Inferior parietal cortex (tissue), 1 donor: ENCODE measurements around the gene CALM3.
"Not testable (repeated sequence)": the region's sequence is repeated elsewhere in the genome, so short reads cannot be mapped to it uniquely, and the experiment has no call there.

Experiments used
- DNase-seq: peaks from one replicate; pipeline ENCODE4 v3.0.0-alpha.2; 2016; ENCODE audit errors: extremely low spot score

The CALM3 gene

DNA sequence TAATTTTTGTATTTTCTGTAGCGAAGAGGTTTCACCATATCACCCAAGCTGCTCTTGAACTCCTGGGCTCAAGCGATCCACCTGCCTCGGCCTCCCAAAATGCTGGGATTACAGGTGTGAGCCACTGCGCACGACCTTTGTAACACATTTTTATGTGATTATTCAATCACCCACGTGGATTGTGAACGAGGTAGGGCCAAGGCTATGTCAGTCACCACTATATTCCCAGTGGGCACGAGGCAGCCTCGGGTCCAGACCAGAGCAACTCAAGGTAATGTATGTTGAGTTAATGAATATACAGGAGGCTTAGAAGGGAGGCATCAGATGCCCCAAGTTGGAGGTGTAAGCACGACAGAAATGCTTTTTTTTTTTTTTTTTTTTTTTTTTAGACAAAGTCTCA, 14.8 kb downstream of the CALM3 start:
- no peak for DNase-seq

DNA sequence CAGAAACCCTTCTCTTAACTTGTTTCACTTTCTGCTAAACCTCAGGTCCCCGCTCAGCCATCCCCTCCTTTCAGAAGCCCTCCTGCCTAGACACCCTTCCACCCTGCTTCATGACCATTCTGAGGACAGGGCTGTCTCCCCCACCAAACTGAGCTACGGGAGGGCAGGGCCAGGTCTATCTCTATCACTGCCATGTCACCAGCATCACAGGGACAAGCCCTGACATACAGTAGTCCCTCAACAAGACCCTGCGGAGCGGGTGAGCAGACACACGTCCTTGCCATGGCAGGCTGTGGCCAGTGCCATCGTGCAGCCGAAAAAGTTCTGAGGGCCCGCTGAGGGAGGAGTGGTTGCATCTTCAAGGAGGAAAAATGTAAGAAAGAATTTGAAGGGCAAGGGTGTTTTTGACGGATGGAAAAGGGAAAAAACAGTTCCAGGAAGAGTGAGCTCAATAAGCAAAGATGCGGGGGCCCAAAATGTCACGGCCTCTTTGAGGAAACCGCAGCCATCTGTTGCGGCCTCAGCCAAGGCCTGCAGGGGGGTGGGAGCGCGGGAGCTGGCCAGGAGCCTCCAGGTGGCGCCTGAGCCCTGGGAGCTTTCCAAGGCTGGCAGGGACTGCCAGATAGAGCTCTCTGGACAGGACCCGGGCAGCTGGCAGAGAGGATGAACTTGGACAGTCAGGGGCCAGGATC, 15.6 kb downstream of the CALM3 start:
- no peak for DNase-seq

DNA sequence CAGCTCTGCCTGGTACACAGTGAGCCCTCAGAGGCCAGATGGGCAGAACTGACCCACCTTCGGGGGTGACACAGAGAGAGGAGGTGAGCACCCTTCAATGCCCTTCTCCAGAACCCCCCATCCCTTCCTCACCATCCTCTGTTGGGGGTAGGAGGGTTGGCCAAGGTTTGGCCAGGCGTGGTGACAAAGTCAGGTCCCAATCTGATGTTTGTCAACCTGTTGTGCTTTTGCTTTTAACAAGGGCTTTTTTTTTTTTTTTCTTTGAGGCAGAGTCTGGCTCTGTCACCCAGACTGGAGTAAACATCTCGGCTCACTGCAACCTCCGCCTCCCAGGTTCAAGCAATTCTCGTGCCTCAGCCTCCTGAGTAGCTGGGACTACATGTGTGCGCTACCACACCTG, 16.5 kb downstream of the CALM3 start:
- no peak for DNase-seq

DNA sequence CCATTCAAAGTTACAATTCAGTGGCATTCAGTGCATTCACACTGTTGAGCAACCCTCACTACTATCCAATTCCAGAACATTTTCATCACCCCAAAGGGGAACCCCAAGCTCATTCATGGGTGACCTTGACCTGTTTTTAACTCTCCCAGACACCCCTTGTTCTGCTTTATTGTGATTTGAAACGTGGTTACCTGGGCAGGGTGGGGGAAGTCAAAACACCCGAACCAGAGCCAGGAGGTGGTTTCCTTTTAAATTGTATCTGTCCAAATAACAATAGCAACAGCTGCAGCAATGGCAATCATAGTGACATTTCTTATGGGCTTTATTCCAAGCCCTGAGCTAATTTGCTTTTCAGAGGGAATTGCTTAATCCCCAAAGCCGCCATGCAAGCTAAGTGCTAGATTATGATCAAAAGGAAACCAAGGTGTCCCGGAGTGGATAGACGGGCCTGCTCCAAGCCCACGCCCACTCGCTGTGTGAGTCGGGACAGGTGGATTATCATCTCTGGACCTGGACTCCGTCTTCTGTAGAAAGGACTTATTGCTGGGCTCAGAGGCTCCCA, 17.6 kb downstream of the CALM3 start:
- no peak for DNase-seq

DNA sequence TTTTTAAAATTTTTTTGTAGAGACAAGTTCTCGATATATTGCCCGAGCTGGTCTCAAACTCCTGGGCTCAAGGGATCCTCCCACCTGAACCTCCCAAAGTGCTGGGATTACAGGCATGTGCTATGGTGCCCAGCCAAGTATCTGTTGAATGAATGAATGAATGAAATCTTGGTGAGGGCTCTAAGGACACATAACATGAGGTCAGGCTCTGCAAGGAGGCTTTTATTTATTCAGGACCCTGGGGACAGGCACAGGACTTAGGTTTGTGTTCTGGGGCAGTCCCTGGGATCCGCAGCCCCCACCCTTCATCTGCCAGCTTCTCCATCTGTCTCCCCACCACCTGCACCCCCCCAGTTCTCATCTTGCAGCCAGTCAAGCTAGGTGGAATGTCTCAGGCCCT, 19.1 kb downstream of the CALM3 start:
- DNase-seq, result no peak

DNA sequence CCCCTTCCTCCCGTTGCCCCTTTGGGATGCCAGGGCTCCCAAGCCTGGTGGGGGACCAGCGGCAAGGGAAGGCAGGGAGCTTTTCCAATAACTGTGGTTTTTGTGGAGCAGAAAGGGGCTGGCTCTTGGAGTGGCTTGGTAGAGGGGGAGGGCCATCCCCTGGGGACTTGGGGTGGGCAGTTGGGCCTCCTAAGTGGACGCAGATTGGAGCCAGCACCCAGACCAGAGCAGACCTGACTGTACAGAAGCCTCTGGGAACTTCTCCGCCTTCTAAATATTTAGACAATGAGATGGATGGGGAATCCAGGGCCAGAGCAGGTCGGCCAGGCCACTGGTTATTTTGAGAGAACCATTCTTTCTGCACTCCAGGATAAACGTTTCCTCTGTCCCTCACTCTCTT, 19.6 kb downstream of the CALM3 start:
- no peak for DNase-seq

DNA sequence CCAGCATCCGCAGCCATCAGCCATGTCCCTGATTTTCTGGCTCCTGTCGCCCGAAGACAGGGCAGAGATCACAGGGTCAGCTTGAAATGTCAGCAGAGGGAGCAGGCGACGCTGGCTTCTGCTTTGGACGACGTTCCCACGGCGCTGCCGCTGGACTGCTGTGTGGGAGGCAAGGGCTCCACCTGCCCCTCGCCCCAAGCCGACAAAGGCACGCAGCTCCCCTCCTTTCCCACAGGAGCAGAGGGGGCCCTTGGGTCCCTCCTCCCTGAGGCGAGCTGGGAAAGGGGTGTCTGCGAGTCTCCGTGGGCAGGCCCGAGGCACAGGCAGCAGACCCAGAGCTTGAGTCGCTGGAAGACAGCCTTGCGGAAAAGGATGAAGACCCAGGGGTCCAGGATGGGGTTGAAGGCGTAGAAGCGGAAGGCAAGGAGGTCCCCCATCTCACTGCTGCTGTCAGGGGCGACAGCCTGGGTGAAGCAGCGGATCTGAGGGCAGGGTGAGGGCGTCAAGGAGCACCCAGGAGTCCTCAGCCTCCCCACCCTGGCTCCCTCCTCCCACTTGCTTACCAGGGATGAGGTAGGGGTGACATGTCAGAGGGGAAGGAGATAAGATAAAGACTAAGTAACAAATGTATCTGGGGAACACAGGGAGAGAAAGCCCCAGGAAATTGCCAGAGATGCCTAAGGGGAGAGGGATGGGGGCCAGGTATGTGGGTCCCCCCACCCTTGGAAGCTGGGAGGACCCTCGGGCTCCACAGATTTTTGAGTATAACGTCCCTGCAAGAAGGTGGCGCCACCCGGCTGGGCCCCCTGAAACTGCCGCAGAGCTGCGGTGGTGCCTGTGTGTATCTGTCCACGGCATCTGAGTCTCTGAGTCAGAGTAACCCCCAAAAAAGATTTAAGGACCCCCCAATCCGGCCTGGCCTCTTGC, 20.3 kb downstream of the CALM3 start:
- DNase-seq, result no peak

DNA sequence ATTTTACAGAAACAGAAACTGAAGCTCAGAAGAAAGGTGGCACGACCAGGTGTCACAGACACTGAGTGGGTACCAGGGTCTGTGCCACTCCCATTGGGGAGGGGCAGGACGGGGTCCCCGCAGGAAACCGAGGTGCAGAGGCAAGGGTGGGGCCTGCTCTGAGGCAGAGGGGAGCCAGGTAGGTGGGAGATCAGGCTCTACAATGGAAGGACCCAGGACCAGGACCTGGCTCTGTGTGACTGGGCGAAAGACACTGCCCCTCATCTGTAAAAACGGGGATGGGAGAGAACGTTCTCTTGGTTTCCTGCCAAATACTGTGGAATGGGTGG, 21.0 kb downstream of the CALM3 start:
- no peak for DNase-seq

DNA sequence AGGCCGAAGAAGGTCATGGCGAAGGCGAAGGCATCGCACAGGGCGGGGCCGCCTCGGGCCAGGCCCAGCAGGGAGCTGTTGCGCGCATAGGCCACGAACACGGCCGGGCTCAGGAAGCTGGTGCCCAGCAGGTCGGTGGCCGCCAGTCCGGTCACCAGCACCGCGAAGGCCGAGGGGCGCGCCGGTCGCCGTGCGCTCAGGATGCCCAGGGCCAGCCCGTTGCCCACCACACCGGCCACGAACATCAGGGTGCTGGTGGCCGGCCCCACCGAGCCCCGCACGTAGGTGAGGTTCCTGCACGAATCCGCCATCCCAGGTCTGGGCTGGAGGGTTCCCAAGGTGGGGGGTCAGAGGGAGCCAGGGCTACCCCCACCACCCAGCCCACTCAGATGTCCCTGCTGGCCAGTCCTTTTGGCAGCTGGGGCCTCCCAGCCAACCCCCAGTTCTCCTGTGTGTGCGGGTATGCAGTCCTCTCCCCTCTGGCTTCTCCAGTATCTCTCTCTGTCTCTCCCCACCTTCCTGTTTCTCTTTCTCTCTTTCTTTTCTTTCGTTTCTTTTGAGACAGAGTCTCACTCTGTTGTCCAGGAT, 22.9 kb downstream of the CALM3 start:
- no peak for DNase-seq

DNA sequence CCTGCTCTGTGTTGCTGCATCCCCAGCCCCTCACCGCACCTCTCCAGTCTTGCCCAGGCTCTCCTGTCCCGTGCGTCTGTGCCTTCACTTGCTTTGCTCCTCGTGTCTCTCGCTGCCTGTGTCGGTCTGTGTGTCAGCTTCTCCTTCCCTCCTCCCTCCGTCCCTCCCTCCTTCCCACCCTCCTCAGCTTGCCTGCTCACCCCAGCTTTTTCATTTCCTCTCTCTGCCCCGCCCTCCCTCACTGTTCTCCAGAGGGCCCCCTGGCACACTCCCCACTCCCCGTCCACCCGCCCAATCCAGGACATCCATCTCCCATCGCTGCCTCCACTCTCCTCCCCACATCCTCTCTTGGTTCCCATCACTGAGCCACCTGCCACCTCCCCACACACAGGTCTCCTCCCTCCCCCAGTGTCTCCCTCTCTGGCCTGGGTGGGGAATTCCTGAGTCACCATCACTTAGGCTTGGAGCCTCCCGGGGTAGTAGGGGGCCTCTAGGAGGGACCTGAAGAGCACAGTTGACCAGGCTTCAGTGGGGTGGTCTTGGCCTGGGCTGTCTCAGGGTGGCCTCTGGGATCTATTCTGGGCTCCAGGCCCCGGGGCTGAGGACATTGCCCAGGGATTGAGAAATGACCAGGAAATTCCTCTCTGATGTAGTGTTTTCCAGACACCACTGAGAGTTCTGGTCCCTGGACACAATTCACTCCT, 24.0 kb downstream of the CALM3 start, which contains the start of gene PTGIR:
Gene PTGIR, minus strand, starts transcription at position 132 of the 704 bp plus-strand sequence. CDS start 864 bp downstream, outside the sequence.
- no peak for DNase-seq

DNA sequence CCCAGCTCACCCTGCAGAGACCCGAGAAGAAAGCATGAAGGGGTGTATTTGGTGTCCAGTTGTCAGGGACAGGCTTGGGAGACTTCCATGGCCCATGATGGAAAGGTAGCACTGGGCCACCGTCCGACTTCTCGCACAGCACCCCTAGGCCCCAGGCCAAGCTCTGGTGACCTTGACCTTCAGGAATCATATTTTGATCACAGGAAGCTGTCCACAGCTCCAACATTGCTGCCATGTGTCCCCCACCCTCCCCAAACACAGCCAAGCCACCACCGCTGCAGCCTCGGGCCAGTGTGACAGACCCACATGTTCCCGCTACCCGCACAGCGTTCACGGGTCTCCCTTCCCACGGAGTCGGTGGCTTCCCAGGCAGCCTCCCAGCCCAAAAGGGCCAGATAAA, 24.6 kb downstream of the CALM3 start:
- no peak for DNase-seq

DNA sequence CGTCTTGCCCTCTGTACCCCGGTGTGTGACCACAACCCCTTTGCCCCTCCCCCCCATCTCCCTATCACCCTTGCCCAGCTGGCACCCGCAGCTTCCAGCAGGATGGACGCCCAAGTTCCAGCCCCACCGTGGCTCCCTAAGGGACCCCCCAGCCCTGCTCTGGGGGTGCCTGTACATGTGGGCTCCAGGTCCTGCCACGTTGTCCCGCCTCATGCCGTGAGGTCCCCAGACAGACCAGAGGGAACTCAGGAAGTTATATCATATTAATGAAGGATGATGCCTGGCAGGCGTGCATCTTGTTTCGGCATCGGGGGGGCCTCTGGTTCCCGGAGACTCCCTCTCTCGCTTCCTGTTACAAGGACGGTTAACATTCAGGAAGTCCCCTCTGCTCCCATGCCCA, 25.3 kb downstream of the CALM3 start:
- DNase-seq, result no peak

DNA sequence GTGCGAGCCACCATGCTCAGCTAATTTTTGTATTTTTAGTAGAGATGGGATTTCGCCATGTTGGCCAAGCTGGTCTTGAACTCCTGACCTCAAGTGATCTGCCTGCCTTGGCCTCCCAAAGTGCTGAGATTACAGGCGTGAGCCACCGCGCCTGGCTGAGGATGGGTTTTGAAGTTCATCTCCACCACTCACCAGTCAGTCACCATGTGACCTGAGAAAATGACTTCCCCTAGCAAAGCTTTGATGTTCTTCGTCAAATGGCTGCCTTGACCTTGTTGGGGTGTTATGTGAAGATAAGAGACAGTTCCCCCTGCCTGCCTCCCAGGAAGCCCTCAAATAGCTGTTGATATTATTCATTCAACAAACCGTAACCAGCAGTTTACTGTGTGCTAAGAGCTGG, 27.8 kb downstream of the CALM3 start:
- DNase-seq, result not testable (repeated sequence)

DNA sequence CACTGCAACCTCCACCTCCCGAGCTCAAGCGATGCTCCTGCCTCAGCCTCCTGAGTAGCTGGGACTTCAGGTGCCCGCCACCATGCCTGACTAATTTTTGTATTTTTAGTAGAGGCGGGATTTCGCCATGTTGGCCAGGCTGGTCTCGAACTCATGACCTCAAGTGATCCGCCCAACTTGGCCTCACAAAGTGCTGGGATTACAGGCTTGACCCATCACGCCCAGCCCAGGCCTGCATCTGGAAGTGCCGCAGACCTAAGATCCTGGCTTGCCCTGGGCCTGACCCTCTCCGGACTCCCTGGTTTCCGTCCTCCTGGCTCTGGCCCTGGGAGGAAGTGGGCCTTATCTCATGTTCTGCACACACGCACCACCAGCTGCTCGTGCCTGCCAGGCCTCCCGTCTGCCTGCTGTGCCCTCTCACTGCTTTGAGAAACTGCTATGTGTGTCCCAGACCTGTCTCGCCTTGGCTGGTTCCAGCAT, 28.5 kb downstream of the CALM3 start:
- no peak for DNase-seq

DNA sequence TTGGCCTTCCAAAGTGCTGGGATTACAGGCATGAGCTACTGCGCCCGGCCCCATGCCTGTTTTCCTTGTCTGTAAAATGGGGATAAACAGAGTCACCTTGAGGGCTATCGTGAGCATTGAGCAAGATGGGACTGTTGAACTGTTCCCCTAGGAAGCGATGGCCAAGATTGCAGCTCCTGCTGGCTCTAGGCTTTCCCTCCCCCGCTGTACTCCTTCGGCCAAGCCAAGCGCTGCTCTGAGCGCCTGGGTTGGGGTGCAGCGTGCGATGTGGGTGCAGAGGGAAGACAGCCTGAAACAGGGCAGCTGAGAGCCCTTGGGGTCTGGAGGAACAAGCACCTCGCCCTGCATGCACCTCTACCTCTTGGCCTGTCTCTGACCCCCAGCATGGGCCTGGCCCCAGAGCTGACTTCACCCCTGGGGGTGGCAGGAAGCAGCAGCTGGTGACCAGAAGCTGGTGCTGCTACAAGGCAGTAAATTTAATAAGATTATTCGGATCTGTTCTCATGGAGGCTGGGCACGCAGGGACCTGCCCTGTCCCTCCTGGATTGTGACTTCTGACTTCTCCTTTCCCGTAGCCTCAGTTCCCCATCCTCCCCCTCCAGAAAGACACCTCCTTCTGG, 29.6 kb downstream of the CALM3 start:
- no peak for DNase-seq

DNA sequence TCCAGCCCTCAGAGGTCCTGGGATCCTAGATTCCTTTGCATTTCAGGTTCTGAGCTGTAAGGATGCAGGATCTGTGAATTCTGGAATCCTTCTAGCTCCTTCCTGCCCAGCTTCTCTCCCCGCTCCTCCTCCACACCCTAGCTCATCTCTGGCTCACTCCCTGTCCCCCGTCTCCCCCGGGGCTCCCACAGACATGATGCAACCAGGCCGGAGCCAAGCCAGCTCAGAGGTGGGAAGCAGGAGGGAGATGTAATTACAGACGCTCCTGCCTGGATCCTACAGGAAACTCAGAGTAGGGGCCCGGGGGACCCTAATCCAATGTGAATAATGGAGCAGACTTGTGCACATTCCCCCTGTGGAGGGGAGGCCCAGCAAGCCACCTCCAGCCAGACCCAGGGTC, 30.4 kb downstream of the CALM3 start:
- no peak for DNase-seq

DNA sequence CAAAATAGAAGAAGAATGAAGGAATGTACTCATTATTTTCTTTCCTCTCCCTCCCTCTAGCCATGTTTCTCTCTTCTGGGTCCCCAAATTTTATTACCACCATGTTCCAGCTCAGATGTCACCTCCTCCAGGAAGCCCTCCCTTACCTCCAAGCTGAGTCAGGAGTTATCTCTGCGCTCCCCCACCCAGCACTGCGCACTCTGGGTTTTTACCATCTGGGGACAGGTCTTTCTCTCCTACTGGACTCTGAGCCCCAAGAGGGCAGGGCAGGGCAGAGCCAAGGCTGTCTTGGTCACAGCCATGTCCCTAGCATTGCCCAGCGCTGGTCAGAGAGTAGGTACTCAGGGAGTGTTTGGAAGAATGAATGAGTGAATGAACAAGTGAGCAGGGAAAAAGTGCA, 32.0 kb downstream of the CALM3 start:
- no peak for DNase-seq

DNA sequence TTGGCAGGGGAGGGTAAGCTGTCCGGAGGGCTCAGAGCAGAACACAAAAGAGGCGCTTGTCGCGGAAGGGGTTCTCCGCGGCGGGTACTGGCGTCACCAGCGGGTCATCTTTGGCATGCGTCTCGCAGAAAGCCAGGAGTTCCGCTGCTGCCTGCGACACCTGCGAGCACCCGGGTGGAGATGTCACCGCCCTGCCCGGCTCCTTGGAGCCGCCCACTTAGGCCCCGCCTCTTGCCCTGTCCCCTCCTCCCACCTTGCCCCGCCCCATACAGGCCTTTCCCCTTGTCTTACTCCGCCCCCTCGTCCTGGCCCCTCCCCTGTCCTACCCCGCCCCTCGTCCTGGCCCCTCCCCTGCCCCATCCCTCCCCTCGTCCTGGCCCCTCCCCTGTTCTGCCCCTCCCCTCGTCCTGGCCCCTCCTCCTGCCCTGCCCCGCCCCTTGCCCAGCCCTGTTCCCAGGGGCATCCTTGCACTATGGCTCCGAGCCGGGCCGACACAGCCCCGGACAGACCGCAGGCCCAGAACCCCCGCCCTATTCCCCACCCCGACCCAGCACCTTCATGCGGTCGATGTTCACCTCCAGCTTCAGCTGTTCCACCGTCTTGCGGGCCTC, 33.0 kb downstream of the CALM3 start:
- no peak for DNase-seq

DNA sequence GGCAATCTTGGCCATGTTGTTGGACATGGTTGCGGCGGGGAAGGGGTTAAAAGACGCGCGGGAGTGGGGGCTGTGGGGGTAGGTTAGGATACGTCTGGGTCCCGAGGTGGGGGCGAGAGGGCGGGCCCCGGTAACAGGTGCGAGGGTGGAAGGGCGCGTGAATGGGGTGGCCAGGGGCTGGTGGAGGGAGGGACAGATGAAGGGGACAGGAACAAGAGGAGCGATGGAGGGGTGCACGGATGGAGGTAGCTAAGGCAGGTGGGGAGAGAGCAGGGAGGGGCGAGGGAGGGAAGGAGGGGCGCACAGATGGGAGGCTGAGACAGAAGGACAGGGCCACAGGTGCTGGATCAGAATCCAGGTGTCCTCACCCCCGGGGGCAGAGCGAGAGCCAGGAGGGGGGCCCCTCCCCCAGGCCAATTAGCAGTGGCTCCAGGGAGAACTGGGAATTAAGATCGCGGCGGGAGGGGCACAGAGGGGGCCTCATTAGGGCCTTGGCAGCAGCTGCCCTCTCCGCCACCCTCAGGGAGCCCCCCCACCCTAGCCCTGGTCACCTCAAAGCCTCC, 33.6 kb downstream of the CALM3 start:
- no peak for DNase-seq

DNA sequence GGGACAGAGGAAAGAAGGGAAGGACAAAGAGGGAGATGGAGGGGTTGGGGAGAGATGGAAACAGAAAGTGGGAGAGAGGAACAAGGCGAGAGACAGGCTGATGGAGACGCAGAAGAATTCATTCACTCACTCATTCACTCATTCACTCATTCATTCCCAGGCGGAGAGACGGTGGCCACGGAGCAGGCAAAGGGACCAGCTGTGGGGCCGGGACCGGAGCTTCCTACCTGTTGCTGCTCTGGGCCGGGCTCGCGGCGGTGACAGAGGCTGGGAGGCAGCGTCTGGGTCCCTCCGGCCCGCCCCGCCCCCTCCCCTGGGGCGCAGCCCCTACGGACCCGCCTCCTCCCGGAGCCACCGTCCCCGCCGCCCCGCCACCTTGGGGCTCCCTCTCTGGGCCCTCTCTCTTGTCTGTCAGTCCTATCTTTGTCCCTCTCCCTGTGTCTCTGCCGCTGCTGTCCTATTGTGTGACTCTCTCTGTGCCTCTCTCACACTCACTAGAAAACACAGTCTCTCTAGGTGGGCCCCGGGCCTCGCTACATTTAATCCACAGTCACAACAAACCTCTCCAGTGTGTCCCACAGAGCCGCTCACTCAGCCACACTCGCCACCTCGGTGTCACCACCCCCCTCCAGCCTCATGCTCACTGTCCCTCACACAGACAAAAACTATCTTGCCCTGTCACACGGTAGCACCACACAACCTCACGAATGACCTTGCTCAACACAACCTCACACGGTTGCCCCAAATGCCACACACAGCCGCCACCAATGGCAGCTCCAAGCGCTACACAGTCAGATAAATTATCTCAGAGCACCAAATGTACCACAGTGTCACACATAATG, 35.0 kb downstream of the CALM3 start, which contains the start of gene GNG8:
Gene GNG8, minus strand, starts transcription at position 283 of the 842 bp plus-strand sequence. CDS start 1,520 bp downstream, outside the sequence.
- no peak for DNase-seq
